ENCODE measurements around the gene SLC1A3. TPM values are rescaled to one million over a fixed set of nuclear protein-coding genes. Genes with fewer than 3 reads are reported as not detected.

The SLC1A3 gene
- total RNA-seq, 2 donors from 2014 or later = 44.7 to 67.4 TPM

GRCh38 chr5:36613771-36614656, 7.6 kb downstream of the SLC1A3 start:
- H3K27ac ChIP-seq = no peak overlapping the region
- ATAC-seq (ENCODE audit: insufficient number of reproducible peaks, low FRiP score, low read depth) = no peak
- no peak for DNase-seq (ENCODE audit: low spot score)
- no peaks in the 10 kb centered on the region for H3K36me3 ChIP-seq
- no peak overlapping the region for H3K4me3 ChIP-seq
- no peaks in the 10 kb centered on the region for H3K9me3 ChIP-seq
- no peaks in the 10 kb centered on the region for H3K4me1 ChIP-seq (ENCODE audit: control insufficient read depth in 1 of 2, low read depth in 2 of 2)
- H3K27me3 ChIP-seq (replicated peaks; ENCODE audit: insufficient read depth) = no peaks in the 10 kb centered on the region
- no peak for TF ChIP-seq CTCF (IDR thresholded peaks at IDR 0.05)

GRCh38 chr5:36614657-36615308, 8.4 kb downstream of the SLC1A3 start:
- ATAC-seq (ENCODE audit: insufficient number of reproducible peaks, low FRiP score, low read depth) (no peak), DNase-seq (ENCODE audit: low spot score) (no peak)
- no peaks in the 10 kb centered on the region for H3K4me1 ChIP-seq (ENCODE audit: control insufficient read depth in 1 of 2, low read depth in 2 of 2)
- no peak overlapping the region for H3K4me3 ChIP-seq
- no peak overlapping the region for H3K27ac ChIP-seq
- H3K9me3 ChIP-seq = no peaks in the 10 kb centered on the region
- no peak for TF ChIP-seq CTCF (IDR thresholded peaks at IDR 0.05)
- no peaks in the 10 kb centered on the region for H3K36me3 ChIP-seq
- no peaks in the 10 kb centered on the region for H3K27me3 ChIP-seq (replicated peaks; ENCODE audit: insufficient read depth)

- no peaks in the 10 kb centered on the region for H3K27me3 ChIP-seq (replicated peaks; ENCODE audit: insufficient read depth)
- no peaks in the 10 kb centered on the region for H3K4me1 ChIP-seq (ENCODE audit: control insufficient read depth in 1 of 2, low read depth in 2 of 2)
- ATAC-seq (ENCODE audit: insufficient number of reproducible peaks, low FRiP score, low read depth) = no peak
- no peak for TF ChIP-seq CTCF (IDR thresholded peaks at IDR 0.05)
- no peak overlapping the region for H3K4me3 ChIP-seq
- no peak overlapping the region for H3K27ac ChIP-seq
- no peaks in the 10 kb centered on the region for H3K36me3 ChIP-seq
- H3K9me3 ChIP-seq = no peaks in the 10 kb centered on the region
- no peak for DNase-seq (ENCODE audit: low spot score)
Observed at GRCh38 chr5:36619012-36619635, 12.7 kb downstream of the SLC1A3 start.

- no peaks in the 10 kb centered on the region for H3K9me3 ChIP-seq
- H3K36me3 ChIP-seq = no peaks in the 10 kb centered on the region
- H3K27ac ChIP-seq = no peak overlapping the region
- ATAC-seq (ENCODE audit: insufficient number of reproducible peaks, low FRiP score, low read depth) (no peak), DNase-seq (ENCODE audit: low spot score) (no peak)
- TF ChIP-seq CTCF (IDR thresholded peaks at IDR 0.05) = no peak
- no peaks in the 10 kb centered on the region for H3K4me1 ChIP-seq (ENCODE audit: control insufficient read depth in 1 of 2, low read depth in 2 of 2)
- no peak overlapping the region for H3K4me3 ChIP-seq
- no peaks in the 10 kb centered on the region for H3K27me3 ChIP-seq (replicated peaks; ENCODE audit: insufficient read depth)
Observed at GRCh38 chr5:36621985-36622384, 15.6 kb downstream of the SLC1A3 start.

- no peak for TF ChIP-seq CTCF (IDR thresholded peaks at IDR 0.05)
- no peaks in the 10 kb centered on the region for H3K9me3 ChIP-seq
- H3K27ac ChIP-seq = no peak overlapping the region
- no peak overlapping the region for H3K4me3 ChIP-seq
- ATAC-seq (ENCODE audit: insufficient number of reproducible peaks, low FRiP score, low read depth) (no peak), DNase-seq (ENCODE audit: low spot score) (no peak)
- no peaks in the 10 kb centered on the region for H3K27me3 ChIP-seq (replicated peaks; ENCODE audit: insufficient read depth)
- H3K4me1 ChIP-seq (ENCODE audit: control insufficient read depth in 1 of 2, low read depth in 2 of 2) = no peaks in the 10 kb centered on the region
- no peaks in the 10 kb centered on the region for H3K36me3 ChIP-seq
Observed at GRCh38 chr5:36623832-36624231, 17.4 kb downstream of the SLC1A3 start.
